GM12878 (cell line): ENCODE measurements around the gene PRKCB. TPM values are rescaled to one million over a fixed set of nuclear protein-coding genes. Genes with fewer than 3 reads are reported as not detected.
A peak's percentile ranks its signal among the peaks of the same experiment; 100 is the strongest.
"Not testable (repeated sequence)": the region's sequence is repeated elsewhere in the genome, so short reads cannot be mapped to it uniquely, and the experiment has no call there.

ENCODE experiments used
- ATAC-seq: fragments of 200-7000 bp; cut with Tn5 transposase; 3 replicates; pipeline ENCODE4 v1.9.1; 2020; ENCODE audit warnings: mild to moderate bottlenecking, moderate library complexity
- BruUV-seq: library from RNA; stranded (reverse); fragments of 400-500 nt; replicated peaks from 2 replicates; lab custom pipeline; 2021; lab: Mats Ljungman, UMichigan
- CTCF ChIA-PET: fragments of 300-600 bp; sonication (Branson Sonifier 250); formaldehyde crosslinking; extraction: SDS; loops from one replicate; lab custom pipeline; 2021; ENCODE audit warnings: inconsistent platforms; lab: Yijun Ruan, JAX
- POLR2A ChIA-PET: fragments of 350-600 bp; formaldehyde crosslinking; extraction: SDS; loops from one replicate; lab custom pipeline; 2021; ENCODE audit warnings: inconsistent platforms; lab: Charles Lee
- RAD21 ChIA-PET: fragments of 300-600 bp; sonication (Branson Sonifier 250); formaldehyde crosslinking; loops from one replicate; lab custom pipeline; 2023; ENCODE audit warnings: antibody characterized with exemption; ENCODE audit not compliant: unreplicated experiment; lab: Charles Lee
- SMC1A ChIA-PET: fragments of 300-600 bp; sonication (Branson Sonifier 250); formaldehyde crosslinking; loops from one replicate; lab custom pipeline; 2023; ENCODE audit not compliant: unreplicated experiment, uncharacterized antibody; lab: Charles Lee
- DNase-seq: peaks from one replicate; pipeline ENCODE4 v3.0.0-alpha.2; 2011; ENCODE audit warnings: low read depth, low spot score
- FAIRE-seq: peaks from 3 replicates; lab custom pipeline; 2011; peaks lifted over from hg19 to GRCh38; lab: Jason Lieb, UNC
- H2AFZ ChIP-seq: 2 replicates; pipeline ENCODE4 v1.6.0; 2011; ENCODE audit warnings: low read depth, low read length, control low read depth; ENCODE audit not compliant: control insufficient read depth
- H3K27ac ChIP-seq: 2 replicates; pipeline ENCODE4 v1.5.1; 2011; ENCODE audit warnings: control low read depth; ENCODE audit not compliant: control insufficient read depth, insufficient read depth
- H3K27me3 ChIP-seq, 2 experiments: replicated peaks in 1 of 2; 2 replicates each; pipeline versions ENCODE4 v1.6.0 to v1.6.1; 2011; ENCODE audit warnings: low read length in 1 of 2; ENCODE audit not compliant: control insufficient read depth in 2 of 2, insufficient read depth in 2 of 2
- H3K36me3 ChIP-seq, 2 experiments: 2 replicates each; pipeline ENCODE4 v1.5.1; 2011; ENCODE audit warnings: low read length in 1 of 2; ENCODE audit not compliant: control insufficient read depth in 2 of 2, insufficient read depth in 2 of 2
- H3K4me1 ChIP-seq: 2 replicates; pipeline ENCODE4 v1.6.1; 2011; ENCODE audit warnings: mild to moderate bottlenecking, low read length, moderate library complexity, mixed read lengths; ENCODE audit not compliant: control insufficient read depth, insufficient read depth
- H3K4me2 ChIP-seq: 2 replicates; pipeline ENCODE4 v1.6.0; 2011; ENCODE audit warnings: control low read depth; ENCODE audit not compliant: control insufficient read depth, insufficient read depth
- H3K4me3 ChIP-seq: fragments of 200-600 bp; sonication (generic); 2 replicates; pipeline ENCODE4 v1.5.1; 2016
- H3K79me2 ChIP-seq: 2 replicates; pipeline ENCODE4 v1.6.0; 2011; ENCODE audit warnings: low read length; ENCODE audit not compliant: control insufficient read depth, insufficient read depth
- H3K9ac ChIP-seq: 2 replicates; pipeline ENCODE4 v1.8.0; 2011; ENCODE audit warnings: low read length, control low read depth, mixed read lengths; ENCODE audit not compliant: control insufficient read depth, insufficient read depth
- H3K9me3 ChIP-seq: replicated peaks from 3 replicates; pipeline ENCODE4 v1.5.1; 2011; ENCODE audit warnings: mild to moderate bottlenecking, low read length; ENCODE audit not compliant: control insufficient read depth, insufficient read depth
- H4K20me1 ChIP-seq: 2 replicates; pipeline ENCODE4 v1.6.0; 2011; ENCODE audit not compliant: control insufficient read depth, insufficient read depth
- MEF2B ChIP-seq: fragments of 450-650 bp; IDR thresholded peaks from 2 replicates; pipeline ENCODE4 v1.6.1; 2018; ENCODE audit warnings: mild to moderate bottlenecking, moderate library complexity; ENCODE audit not compliant: partially characterized antibody, poor library complexity, severe bottlenecking
- MXI1 ChIP-seq: fragments of 150-350 bp; IDR thresholded peaks from 2 replicates; pipeline ENCODE4 v1.6.1; 2011; ENCODE audit warnings: low read depth, mild to moderate bottlenecking, inconsistent platforms, low read length, improper control_type of control experiment
- NR2C1 ChIP-seq: fragments of 450-650 bp; IDR thresholded peaks from 2 replicates; pipeline ENCODE4 v1.6.1; 2017; ENCODE audit warnings: antibody characterized with exemption, mild to moderate bottlenecking, moderate library complexity
- WGBS: methylation state at CpG from one replicate; pipeline ENCODE4 v1.1.6; 2016; ENCODE audit warnings: low lambda C conversion rate; ENCODE audit not compliant: insufficient replicate concordance, insufficient coverage; ENCODE audit errors: missing lambda C conversion rate; 5-methylcytosine and 5-hydroxymethylcytosine counted together
- in situ Hi-C: fragments of 300-500 bp; cut with MboI; formaldehyde crosslinking; loops from 9 replicates; pipeline ENCODE4 v1.14.3; 2018; ENCODE audit warnings: mixed read lengths
- intact Hi-C: fragments of 100-400 bp; cut with micrococcal nuclease; formaldehyde crosslinking; loops from one replicate; pipeline ENCODE4 v1.14.2; 2022; ENCODE audit not compliant: unreplicated experiment
- polyA plus RNA-seq, 11 experiments: library from polyadenylated mRNA; depleted of rRNA in 4 of 11; unstranded in 6 of 11; stranded (reverse) in 5 of 11; fragments of >200 nt; fragmentation: Nextera tagmentation in 4 of 11; fragmentation: Illumina TruSeq in 1 of 11; extraction: Ambion mirVana in 4 of 11; extraction: Trizol in 1 of 11; gene quantifications; 1 replicate in 1 of 11; 2 replicates in 10 of 11; pipeline versions ENCODE4 v1.2.1 to v1.2.3, GENCODE V29; 2011 to 2016; ENCODE audit warnings: inconsistent platforms in 2 of 11, missing spikeins in 2 of 11, low read depth in 1 of 11
- total RNA-seq, 4 experiments: library from RNA; depleted of rRNA in 3 of 4; stranded (reverse); fragments of >200 nt in 3 of 4; fragmentation: Illumina TruSeq in 1 of 4; extraction: Trizol in 1 of 4; gene quantifications; 2 replicates each; pipeline versions ENCODE4 v1.2.1 to v1.2.3, GENCODE V29; 2013 to 2021

Gene PRKCB
- total and polyA plus RNA-seq, 10 of the 15 experiments (the other 5 are each of a cell fraction or from before 2014, with no cell fraction given), result 21.4 to 158 (median 97.3) TPM

- H3K27me3 ChIP-seq, result no peaks in the 10 kb centered on the region
- no peaks in the 10 kb centered on the region; the same call in 1 of the 2 replicates for H4K20me1 ChIP-seq
- 0 out of 2 replicates have a peak overlapping the region, but pooled peaks have one; percentile 21 for H3K27ac ChIP-seq
- H3K4me3 ChIP-seq, result no peak overlapping the region
- FAIRE-seq, result no peak
- ChIA-PET POLR2A (interaction anchor here (0.6 to 0.9 kb wide), 3 partner anchors 38 to 100 kb away, joined by 3 to 5 read pairs (median 4); no protein-coding TSS in a partner anchor), CTCF (interaction anchor here (0.6 to 4.4 kb wide), 2 partner anchors 95 to 487 kb away, joined by 3 to 15 read pairs; no protein-coding TSS in a partner anchor), RAD21 (interaction anchor here (0.6 to 1.6 kb wide), 3 partner anchors 38 to 95 kb away, joined by 3 to 4 read pairs (median 4); no protein-coding TSS in a partner anchor), SMC1A (interaction anchor here (0.7 to 1.8 kb wide), 8 partner anchors 18 to 108 kb away, joined by 3 to 7 read pairs (median 4); partner anchors contain the start of gene PRKCB)
- no TSS peak for BruUV-seq
- H3K9ac ChIP-seq, result no peak overlapping the region
- WGBS, result 38% methylated on average over 6 of the region's 6 CpGs
- ATAC-seq, result peak; percentile 39
- in situ Hi-C loops (no loop called here), intact Hi-C loops (loop anchor here (5.0 kb wide), 1 partner anchor 97 kb away; no protein-coding TSS in a partner anchor)
- H3K4me1 ChIP-seq, result peaks cover 27% of the 10 kb centered on the region
- H3K79me2 ChIP-seq, result peaks cover 50% of the 10 kb centered on the region
- peak overlapping the region; percentile 20; the same call in 1 of the 2 replicates for H3K4me2 ChIP-seq
- H3K36me3 ChIP-seq, result peaks cover 4 to 8% of the 10 kb centered on the region in 2 experiments
- TF ChIP-seq NR2C1 (peak; percentile 89), MEF2B (peak; percentile 21), MXI1 (no peak)
- no peak overlapping the region for H2AFZ ChIP-seq
- no peak for DNase-seq
- H3K9me3 ChIP-seq, result peaks cover 9% of the 10 kb centered on the region; the same call in 2 of the 3 replicates
Measured at GRCh38 chr16:23914946-23915530, 79.3 kb downstream of the PRKCB start.

GRCh38 chr16:23916552-23916951, 80.8 kb downstream of the PRKCB start:
- intact Hi-C loops, result loop anchor here (5.0 kb wide), 1 partner anchor 96 kb away; no protein-coding TSS in a partner anchor
- POLR2A ChIA-PET, result interaction anchor here (0.6 to 1.2 kb wide), 2 partner anchors 20 to 1788 kb away, joined by 3 to 4 read pairs; no protein-coding TSS in a partner anchor

More at GRCh38 chr16:23916552-23916951, 80.8 kb downstream of the PRKCB start:
- H3K9ac ChIP-seq, H2AFZ ChIP-seq, H3K36me3 ChIP-seq, H3K4me3 ChIP-seq, ATAC-seq, H3K27me3 ChIP-seq, H4K20me1 ChIP-seq, FAIRE-seq, BruUV-seq, DNase-seq, in situ Hi-C loops: not testable (repeated sequence)
- ChIA-PET CTCF (interaction anchor here (0.6 to 1.2 kb wide), 2 partner anchors 13 to 122 kb away, joined by 3 read pairs; no protein-coding TSS in a partner anchor), SMC1A (interaction anchor here (0.5 to 1.1 kb wide), 6 partner anchors 10 to 752 kb away, joined by 3 to 4 read pairs (median 3); no protein-coding TSS in a partner anchor), RAD21 (interaction anchor here (0.6 to 2.1 kb wide), 3 partner anchors 38 to 74 kb away, joined by 3 to 5 read pairs (median 3); no protein-coding TSS in a partner anchor)
- Histone ChIP-seq H3K4me2 (peak overlapping the region; percentile 65; the same call in 1 of the 2 replicates), H3K27ac (peak overlapping the region; percentile 57), H3K9me3 (peaks cover 20% of the 10 kb centered on the region), H3K79me2 (peaks cover 63% of the 10 kb centered on the region), H3K4me1 (peaks cover 34% of the 10 kb centered on the region)
- WGBS, result 36% methylated on average over 1 of the region's 1 CpG
